Testis (tissue), 3 donors: Measurements from ENCODE around the gene CENPT. TPM values are rescaled to one million over a fixed set of nuclear protein-coding genes. Genes with fewer than 3 reads are reported as not detected.

ENCODE experiments used
- DNase-seq: peaks from one replicate; pipeline ENCODE4 v3.0.0-alpha.2; 2019
- H3K27ac ChIP-seq, 2 donors: fragments of 200-600 bp; sonication (generic); one replicate each; pipeline ENCODE4 v1.5.1; 2019
- H3K27me3 ChIP-seq: fragments of 200-600 bp; sonication (generic); one replicate; pipeline ENCODE4 v1.5.1; 2019
- H3K36me3 ChIP-seq: fragments of 200-600 bp; sonication (generic); one replicate; pipeline ENCODE4 v1.5.1; 2017; ENCODE audit warnings: low read depth; ENCODE audit errors: missing control alignments
- H3K4me1 ChIP-seq: fragments of 200-600 bp; sonication (generic); one replicate; pipeline ENCODE4 v1.5.1; 2019
- H3K4me3 ChIP-seq, 2 donors: fragments of 200-600 bp; sonication (generic); one replicate each; pipeline ENCODE4 v1.5.1; 2017 to 2019
- H3K9me3 ChIP-seq: fragments of 200-600 bp; sonication (generic); one replicate; pipeline ENCODE4 v1.5.1; 2017
- POLR2A ChIP-seq: fragments of 450-650 bp; IDR thresholded peaks from one replicate; pipeline ENCODE4 v1.6.1; 2017; ENCODE audit warnings: antibody characterized with exemption, mild to moderate bottlenecking, moderate library complexity
- WGBS, 2 donors: methylation state at CpG; one replicate each; pipeline ENCODE4 v1.1.5; 2018; 5-methylcytosine and 5-hydroxymethylcytosine counted together
- intact Hi-C: fragments of 100-400 bp; cut with DNase I; formaldehyde crosslinking; loops from one replicate; pipeline ENCODE4 v1.15.1; 2023; ENCODE audit warnings: low total_unique reads
- polyA plus RNA-seq: library from polyadenylated mRNA; stranded (reverse); fragments of 350-450 nt; fragmentation: Illumina TruSeq; extraction: RNeasy Lipid Tissue Mini Kit (QIAGEN cat#74804); gene quantifications from one replicate; pipeline ENCODE4 v1.2.3, GENCODE V29; 2014; ENCODE audit warnings: low read depth, low replicate concordance; ENCODE audit not compliant: insufficient read depth
- total RNA-seq, 2 donors: library from RNA; depleted of rRNA; stranded (reverse); fragments of >200 nt; gene quantifications; one replicate each; pipeline ENCODE4 v1.2.3, GENCODE V29; 2016
- TF ChIP-seq, protein P1 (sequence below), 3 experiments: fragments of 450-650 bp in 2 of 3; fragments of 200-600 bp in 1 of 3; sonication (generic) in 1 of 3; IDR thresholded peaks; one replicate each; pipeline ENCODE4 v1.5.1; 2016 to 2019; ENCODE audit warnings: antibody characterized with exemption in 3 of 3, mild to moderate bottlenecking in 2 of 3, moderate library complexity in 1 of 3

The CENPT gene
- total and polyA plus RNA-seq, 3 donors from 2014 or later, result 108 to 154 (median 115) TPM

GRCh38 chr16:67801241-67801640 is 46.3 kb downstream of the CENPT start:
- WGBS, 2 donors, result 95 to 100% methylated on average over 1 of the region's 1 CpG
- Histone ChIP-seq H3K36me3 (no peaks in the 10 kb centered on the region), H3K9me3 (no peaks in the 10 kb centered on the region), H3K27ac (no peak overlapping the region), H3K4me1 (peaks cover 12% of the 10 kb centered on the region), H3K27me3 (no peaks in the 10 kb centered on the region), H3K4me3 (no peak overlapping the region)
- no peak for DNase-seq
- intact Hi-C loops, result no loop called here
- TF ChIP-seq POLR2A, result no peak
- TF ChIP-seq, protein P1, sequence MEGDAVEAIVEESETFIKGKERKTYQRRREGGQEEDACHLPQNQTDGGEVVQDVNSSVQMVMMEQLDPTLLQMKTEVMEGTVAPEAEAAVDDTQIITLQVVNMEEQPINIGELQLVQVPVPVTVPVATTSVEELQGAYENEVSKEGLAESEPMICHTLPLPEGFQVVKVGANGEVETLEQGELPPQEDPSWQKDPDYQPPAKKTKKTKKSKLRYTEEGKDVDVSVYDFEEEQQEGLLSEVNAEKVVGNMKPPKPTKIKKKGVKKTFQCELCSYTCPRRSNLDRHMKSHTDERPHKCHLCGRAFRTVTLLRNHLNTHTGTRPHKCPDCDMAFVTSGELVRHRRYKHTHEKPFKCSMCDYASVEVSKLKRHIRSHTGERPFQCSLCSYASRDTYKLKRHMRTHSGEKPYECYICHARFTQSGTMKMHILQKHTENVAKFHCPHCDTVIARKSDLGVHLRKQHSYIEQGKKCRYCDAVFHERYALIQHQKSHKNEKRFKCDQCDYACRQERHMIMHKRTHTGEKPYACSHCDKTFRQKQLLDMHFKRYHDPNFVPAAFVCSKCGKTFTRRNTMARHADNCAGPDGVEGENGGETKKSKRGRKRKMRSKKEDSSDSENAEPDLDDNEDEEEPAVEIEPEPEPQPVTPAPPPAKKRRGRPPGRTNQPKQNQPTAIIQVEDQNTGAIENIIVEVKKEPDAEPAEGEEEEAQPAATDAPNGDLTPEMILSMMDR (IDR thresholded peaks at IDR 0.05), result no peak

DNA sequence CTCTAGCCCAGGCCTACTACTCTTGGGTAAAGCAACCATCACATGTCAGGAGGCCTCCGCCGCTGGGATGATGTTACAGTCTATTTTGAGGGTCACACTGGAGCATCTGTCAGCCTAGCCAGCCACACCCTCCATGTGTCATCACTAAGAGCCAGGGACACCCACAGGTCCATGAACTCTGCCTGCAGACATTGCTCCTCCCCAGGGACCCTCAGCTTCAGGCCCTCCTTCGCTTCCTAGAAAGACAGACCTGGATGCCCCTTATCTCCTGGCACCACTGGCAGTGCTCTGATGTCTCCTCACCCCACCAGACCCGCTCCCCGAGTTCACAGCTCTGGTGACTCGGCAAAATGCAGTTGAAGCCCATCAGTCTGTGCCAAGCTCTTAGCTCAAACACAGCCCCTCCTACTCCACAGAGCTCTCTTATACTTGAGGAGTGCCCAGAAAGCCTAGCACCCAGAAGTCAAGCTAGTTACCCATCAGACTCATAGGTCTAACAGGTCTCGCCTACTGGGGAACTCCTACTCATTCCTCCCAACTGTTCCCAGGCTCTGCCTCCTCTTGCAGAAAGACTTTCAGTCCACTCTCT is 47.1 kb downstream of the CENPT start:
- H3K4me3 ChIP-seq, result no peak overlapping the region
- no peaks in the 10 kb centered on the region for H3K36me3 ChIP-seq
- TF ChIP-seq, protein P1 (IDR thresholded peaks at IDR 0.05), result no peak
- no peaks in the 10 kb centered on the region for H3K27me3 ChIP-seq
- 81 to 92% methylated on average over 7 of the region's 7 CpGs for WGBS, 2 donors
- no peak for DNase-seq
- no peak overlapping the region for H3K27ac ChIP-seq
- H3K9me3 ChIP-seq, result no peaks in the 10 kb centered on the region
- intact Hi-C loops, result no loop called here
- H3K4me1 ChIP-seq, result peaks cover 8% of the 10 kb centered on the region

- Histone ChIP-seq H3K4me3 (no peak overlapping the region), H3K27ac (no peak overlapping the region), H3K27me3 (no peaks in the 10 kb centered on the region), H3K36me3 (no peaks in the 10 kb centered on the region), H3K9me3 (no peaks in the 10 kb centered on the region), H3K4me1 (peaks cover 4% of the 10 kb centered on the region)
- WGBS, 2 donors, result 100% methylated on average over 5 of the region's 5 CpGs
- TF ChIP-seq, protein P1 (IDR thresholded peaks at IDR 0.05), result no peak
- TF ChIP-seq POLR2A, result no peak
- no peak for DNase-seq
- intact Hi-C loops, result no loop called here
Observed at GRCh38 chr16:67796099-67796718, 51.3 kb downstream of the CENPT start.

DNA sequence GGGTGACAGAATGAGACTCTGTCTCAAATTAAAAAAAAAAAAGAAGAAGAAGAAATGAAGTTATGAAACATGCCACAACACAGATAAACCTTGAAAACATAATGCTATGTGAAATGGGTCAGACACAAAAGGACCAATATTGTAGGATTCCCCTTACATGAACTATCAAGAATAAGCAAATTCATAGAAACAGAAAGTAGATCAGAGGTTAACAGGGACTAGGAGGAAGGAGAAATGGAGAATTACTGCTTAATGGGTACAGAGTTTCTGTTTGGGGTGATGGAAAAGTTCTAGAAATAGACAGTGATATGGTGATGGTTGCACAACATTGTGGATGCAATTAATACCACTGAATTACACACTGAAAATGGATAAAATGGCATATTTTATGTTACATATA is 57.4 kb downstream of the CENPT start:
- no peak for DNase-seq
- H3K27me3 ChIP-seq, result no peaks in the 10 kb centered on the region
- intact Hi-C loops, result no loop called here

More for the DNA sequence above, 57.4 kb downstream of the CENPT start:
- Histone ChIP-seq H3K27ac (no peak overlapping the region), H3K36me3 (no peaks in the 10 kb centered on the region), H3K4me3 (no peak overlapping the region), H3K9me3 (no peaks in the 10 kb centered on the region), H3K4me1 (no peaks in the 10 kb centered on the region)
- TF ChIP-seq POLR2A, result no peak
- TF ChIP-seq, protein P1 (IDR thresholded peaks at IDR 0.05), result no peak
